ENCODE measurements around the gene HRH3. TPM values are rescaled to one million over a fixed set of nuclear protein-coding genes. Genes with fewer than 3 reads are reported as not detected.
A peak's percentile ranks its signal among the peaks of the same experiment; 100 is the strongest.

Gene HRH3
- polyA plus RNA-seq, 3 donors = not detected

GRCh38 chr20:62165762-62166399, 54.2 kb downstream of the HRH3 start:
- no peaks in the 10 kb centered on the region for H3K9me3 Mint-ChIP-seq
- no peak for DNase-seq
- H3K27ac ChIP-seq (ENCODE audit: low read depth in 1 of 2, low read length in 2 of 2) = no peak overlapping the region
- H3K79me2 ChIP-seq (ENCODE audit: insufficient read depth, low read length) = no peaks in the 10 kb centered on the region
- peaks cover 58 to 93% of the 10 kb centered on the region in 2 donors for H3K36me3 Mint-ChIP-seq
- no peak overlapping the region for H3K9ac ChIP-seq (ENCODE audit: insufficient read depth, low read length, poor library complexity, severe bottlenecking)
- no peaks in the 10 kb centered on the region for H3K4me1 Mint-ChIP-seq
- 85% methylated on average over 24 of the region's 25 CpGs for WGBS (ENCODE audit: insufficient coverage)
- peaks cover 49 to 82% of the 10 kb centered on the region in 2 donors for H3K36me3 ChIP-seq (replicated peaks in 1 of 2; ENCODE audit: control insufficient read depth in 1 of 2, insufficient read depth in 2 of 2, low read length in 2 of 2)
- peaks cover 0 to 2% (median 0%) of the 10 kb centered on the region in 3 donors for H3K27me3 Mint-ChIP-seq (ENCODE audit: low read depth in 3 of 3)
- no peak overlapping the region for H3K4me3 Mint-ChIP-seq
- no peaks in the 10 kb centered on the region for H3K9me3 ChIP-seq (replicated peaks in 1 of 2; ENCODE audit: control insufficient read depth in 1 of 2, insufficient read depth in 1 of 2, low read length in 2 of 2)
- H3K4me3 ChIP-seq (replicated peaks in 1 of 3; ENCODE audit: low read depth in 2 of 3, low read length in 3 of 3) = no peak overlapping the region
- no peaks in the 10 kb centered on the region for H3K4me1 ChIP-seq (ENCODE audit: control insufficient read depth in 1 of 2, insufficient read depth in 2 of 2, low read length in 2 of 2)
- no peak for TF ChIP-seq CTCF (IDR thresholded peaks at IDR 0.05)
- H4K20me1 ChIP-seq (ENCODE audit: insufficient read depth, low read length) = no peaks in the 10 kb centered on the region
- H3K4me2 ChIP-seq (replicated peaks; ENCODE audit: extremely low read depth, low read length, poor library complexity, severe bottlenecking) = no peak overlapping the region
- H3K27ac Mint-ChIP-seq = peak overlapping the region in 1 of 7 donors; percentile 75
- H3K27me3 ChIP-seq (ENCODE audit: control insufficient read depth in 2 of 2, insufficient read depth in 2 of 2, low read length in 2 of 2) = no peaks in the 10 kb centered on the region
- no peak overlapping the region for H2AFZ ChIP-seq (ENCODE audit: insufficient read depth, low read depth, low read length, poor library complexity, severe bottlenecking)
- intact Hi-C loops (cut with micrococcal nuclease) = no loop called here

Other genes starting within 250 kb of the HRH3 start
- gene TAF4, start 154.4 kb downstream of the HRH3 start, polyA plus RNA-seq = 10 to 100 TPM in 1 of 3 donors, under 1 TPM in 2; 0.48 to 14.9 (median 0.99) TPM
- gene LSM14B, start 97.8 kb downstream of the HRH3 start, polyA plus RNA-seq = 10 to 100 TPM in 1 of 3 donors, 1 to 10 TPM in 2; 1.0 to 33.5 (median 1.4) TPM
- 100 to 1,000 TPM; 402 to 668 (median 527) TPM for gene PSMA7, start 76.9 kb downstream of the HRH3 start, polyA plus RNA-seq
- 10 to 100 TPM in 1 of 3 donors, 1 to 10 TPM in 1, under 1 TPM in 1; 0.75 to 16.5 (median 1.1) TPM for gene SS18L1, start 76.5 kb downstream of the HRH3 start, polyA plus RNA-seq
- gene MTG2, start 37.2 kb downstream of the HRH3 start, polyA plus RNA-seq = 10 to 100 TPM; 10.8 to 16.1 (median 14.9) TPM
- gene OSBPL2, start 18.2 kb upstream of the HRH3 start, polyA plus RNA-seq = 10 to 100 TPM; 12.9 to 29.1 (median 17.9) TPM
- 10 to 100 TPM; 63.3 to 81.5 (median 72.5) TPM for gene ADRM1, start 82.7 kb upstream of the HRH3 start, polyA plus RNA-seq
- gene LAMA5, start 147.0 kb upstream of the HRH3 start, polyA plus RNA-seq = under 1 TPM in 1 of 3 donors, not detected in 2; 0.05 TPM
- 1,000 to 10,000 TPM in 1 of 3 donors, 100 to 1,000 TPM in 2; 799 to 6,263 (median 968) TPM for gene RPS21, start 166.8 kb upstream of the HRH3 start, polyA plus RNA-seq
- gene CABLES2, start 187.0 kb upstream of the HRH3 start, polyA plus RNA-seq = 1 to 10 TPM in 1 of 3 donors, under 1 TPM in 2; 0.60 to 4.0 (median 0.61) TPM
- not detected for gene RBBP8NL, start 207.3 kb upstream of the HRH3 start, polyA plus RNA-seq

Data from CD14-positive monocyte (primary cell).